HAP-1 (cell line): ENCODE data around the gene SUSD6.
A peak's percentile ranks its signal among the peaks of the same experiment; 100 is the strongest.
"Not testable (repeated sequence)": the region's sequence is repeated elsewhere in the genome, so short reads cannot be mapped to it uniquely, and the experiment has no call there.

ENCODE experiments used
- DNase-seq, 2 experiments: peaks; one replicate each; pipeline ENCODE4 v3.0.0-alpha.2; 2016 to 2020; ENCODE audit warnings: low spot score in 2 of 2
- H3K27me3 ChIP-seq: fragments of 250-450 bp; sonication (Bioruptor Pico); 2 replicates; pipeline ENCODE4 v1.5.1; 2020; ENCODE audit warnings: low read depth, mild to moderate bottlenecking, moderate library complexity
- H3K36me3 ChIP-seq: fragments of 250-450 bp; sonication (Bioruptor Pico); replicated peaks from 2 replicates; pipeline ENCODE4 v1.5.1; 2020; ENCODE audit warnings: mild to moderate bottlenecking
- H3K4me1 ChIP-seq: fragments of 250-450 bp; sonication (Bioruptor Pico); 2 replicates; pipeline ENCODE4 v1.5.1; 2020; ENCODE audit warnings: mild to moderate bottlenecking
- H3K4me3 ChIP-seq: fragments of 250-450 bp; sonication (Bioruptor Pico); 2 replicates; pipeline ENCODE4 v1.5.1; 2020; ENCODE audit warnings: mild to moderate bottlenecking, moderate library complexity
- H3K9me3 ChIP-seq: fragments of 250-450 bp; sonication (Bioruptor Pico); 2 replicates; pipeline ENCODE4 v1.5.1; 2020; ENCODE audit warnings: mild to moderate bottlenecking, moderate library complexity
- in situ Hi-C: fragments of 300-500 bp; cut with MboI; formaldehyde crosslinking; loops from 3 replicates; pipeline ENCODE4 v1.14.3; 2020; ENCODE audit warnings: low sequenced_read_pairs, inconsistent platforms, mixed read lengths

Gene SUSD6

DNA sequence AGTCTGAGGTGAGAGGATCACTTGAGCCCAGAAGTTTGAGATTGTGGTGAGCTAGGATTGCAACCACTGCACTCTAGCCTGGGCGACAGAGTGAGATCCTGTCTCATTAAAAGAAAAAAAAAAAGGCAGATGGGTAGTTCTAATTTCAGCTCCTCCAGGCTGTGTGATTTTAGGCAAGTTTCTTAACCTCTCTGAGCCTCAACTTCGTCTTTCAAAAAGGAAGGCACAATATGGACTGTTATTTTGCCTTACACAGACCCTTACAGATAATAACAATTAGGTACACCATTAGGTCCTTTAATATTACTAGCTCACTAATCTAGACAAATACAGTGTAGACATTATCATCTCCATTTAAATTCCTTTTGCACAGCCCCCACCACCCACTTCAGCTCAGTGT lies 31.9 kb upstream of the SUSD6 start:
- DNase-seq = no peak
- 0 out of 2 replicates have a peak, but pooled peaks cover under 1% of the 10 kb centered on the region for H3K4me1 ChIP-seq
- in situ Hi-C loops = loop anchor here (25.0 kb wide), 1 partner anchor 433 kb away; no protein-coding TSS in a partner anchor
- H3K4me3 ChIP-seq = no peak overlapping the region
- no peaks in the 10 kb centered on the region for H3K36me3 ChIP-seq
- H3K9me3 ChIP-seq = no peaks in the 10 kb centered on the region
- peaks cover 12% of the 10 kb centered on the region for H3K27me3 ChIP-seq

DNA sequence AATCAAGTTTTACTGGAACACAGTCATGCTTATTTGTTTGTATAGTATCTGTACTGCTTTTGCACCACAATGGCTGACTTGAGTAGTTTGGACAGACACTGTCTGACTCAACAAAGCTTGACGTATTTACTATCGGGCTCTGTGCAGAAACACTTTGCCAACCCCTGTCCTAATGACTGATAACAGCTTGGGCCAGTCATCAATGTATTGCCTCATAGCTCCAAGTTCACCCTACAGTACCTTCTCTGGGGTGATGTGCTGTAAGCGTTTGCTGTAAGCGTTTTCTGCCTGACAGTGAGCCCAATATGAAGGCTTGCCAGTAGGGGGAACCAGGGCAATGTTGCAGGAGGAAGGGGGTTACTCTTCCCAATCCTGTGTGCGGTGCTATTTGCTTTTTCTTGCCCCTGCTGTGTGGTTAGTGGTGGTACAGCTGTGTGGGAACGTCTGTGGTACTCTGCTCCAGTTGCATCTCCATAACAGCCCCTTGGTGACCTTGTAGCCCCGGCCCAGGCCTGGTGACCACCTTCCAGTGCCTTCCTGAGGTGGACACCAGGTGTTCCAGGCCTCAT lies 31.3 kb upstream of the SUSD6 start:
- Histone ChIP-seq H3K4me3 (no peak overlapping the region), H3K9me3 (no peaks in the 10 kb centered on the region), H3K36me3 (no peaks in the 10 kb centered on the region), H3K4me1 (no peaks in the 10 kb centered on the region), H3K27me3 (peaks cover 12% of the 10 kb centered on the region)
- DNase-seq = peak; percentile 44 to 66
- in situ Hi-C loops = loop anchor here (5.0 to 25.0 kb wide), 2 partner anchors 147 to 432 kb away; no protein-coding TSS in a partner anchor

DNA sequence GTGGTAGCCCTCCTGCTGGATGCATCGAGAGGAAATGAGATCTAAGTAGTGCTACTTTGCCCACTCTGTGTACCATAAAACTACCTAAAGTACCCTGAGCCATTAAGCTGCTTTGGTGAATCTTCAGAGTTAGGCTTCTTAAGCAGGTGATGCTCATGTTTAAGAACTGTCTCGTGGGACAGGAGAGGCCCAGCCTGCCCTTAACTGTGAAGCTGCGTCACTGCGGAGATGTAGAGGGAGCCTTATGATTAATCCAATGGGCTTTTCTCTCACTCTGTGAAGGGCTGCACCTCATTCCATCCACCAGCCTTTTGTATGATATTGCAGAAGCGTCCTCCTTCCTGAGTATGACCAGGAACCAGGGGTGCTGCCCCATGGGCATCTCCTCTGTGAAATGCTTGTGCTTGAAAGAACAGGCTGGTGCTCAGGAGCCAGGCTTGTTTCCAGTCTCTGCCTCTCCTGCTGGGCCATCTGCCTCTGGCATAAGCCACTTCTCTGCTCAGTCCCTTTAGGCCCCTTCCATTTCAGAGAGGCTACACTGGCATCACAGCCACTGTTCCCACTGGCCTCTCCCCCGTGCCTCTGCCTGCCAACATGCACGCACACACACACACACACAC lies 30.0 kb upstream of the SUSD6 start:
- in situ Hi-C loops = loop anchor here (5.0 to 25.0 kb wide), 2 partner anchors 146 to 431 kb away; no protein-coding TSS in a partner anchor
- no peak for DNase-seq
- Histone ChIP-seq H3K4me3 (no peak overlapping the region), H3K27me3 (peaks cover 6% of the 10 kb centered on the region), H3K4me1 (no peaks in the 10 kb centered on the region), H3K36me3 (no peaks in the 10 kb centered on the region), H3K9me3 (no peaks in the 10 kb centered on the region)

DNA sequence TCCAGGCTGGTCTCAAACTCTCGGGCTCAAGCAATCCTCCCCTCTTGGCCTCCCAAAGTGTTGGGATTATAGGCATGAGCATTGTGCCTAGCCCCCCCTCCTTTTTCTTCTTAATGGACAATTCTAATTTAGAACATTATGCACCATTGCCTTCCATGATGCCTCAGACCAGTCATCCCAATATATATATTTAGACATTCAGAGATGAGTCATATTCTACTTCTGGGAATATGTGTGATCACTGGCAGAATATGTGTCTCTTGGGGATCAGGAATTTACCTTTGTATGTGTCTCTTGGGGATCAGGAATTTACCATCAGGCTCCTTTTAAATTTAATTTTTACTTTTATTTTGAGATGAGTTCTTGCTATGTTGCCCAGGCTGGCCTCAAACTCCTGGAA lies 29.2 kb upstream of the SUSD6 start:
- DNase-seq = no peak
- H3K4me3 ChIP-seq = no peak overlapping the region
- peaks cover under 1% of the 10 kb centered on the region; the same call in 1 of the 2 replicates for H3K27me3 ChIP-seq
- in situ Hi-C loops = loop anchor here (5.0 to 25.0 kb wide), 2 partner anchors 145 to 430 kb away; no protein-coding TSS in a partner anchor
- H3K36me3 ChIP-seq = no peaks in the 10 kb centered on the region
- no peaks in the 10 kb centered on the region for H3K4me1 ChIP-seq
- H3K9me3 ChIP-seq = no peaks in the 10 kb centered on the region

DNA sequence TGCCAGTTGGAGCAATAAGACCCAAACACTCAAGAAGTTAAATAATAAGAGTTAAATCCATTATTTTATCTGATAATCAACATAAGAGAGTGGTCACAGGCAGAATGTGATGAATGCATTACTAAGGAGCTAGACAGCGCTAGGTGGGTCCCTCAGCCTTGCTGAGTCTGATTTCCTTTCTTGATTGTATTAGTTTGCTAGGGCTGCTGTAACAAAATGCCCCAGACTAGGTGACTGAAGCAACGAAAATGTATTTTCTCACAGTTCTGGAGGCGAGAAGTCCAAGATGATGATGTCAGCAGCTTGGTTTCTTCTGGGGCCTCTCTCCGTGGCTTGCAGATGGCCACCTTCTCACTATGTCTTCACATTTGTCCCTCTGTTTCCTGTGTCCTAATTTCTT lies 28.6 kb upstream of the SUSD6 start:
- no peak for DNase-seq
- no peaks in the 10 kb centered on the region for H3K9me3 ChIP-seq
- no peak overlapping the region for H3K4me3 ChIP-seq
- H3K4me1 ChIP-seq = no peaks in the 10 kb centered on the region
- H3K36me3 ChIP-seq = no peaks in the 10 kb centered on the region
- no peaks in the 10 kb centered on the region for H3K27me3 ChIP-seq
- in situ Hi-C loops = loop anchor here (5.0 to 25.0 kb wide), 2 partner anchors 144 to 429 kb away; no protein-coding TSS in a partner anchor

DNA sequence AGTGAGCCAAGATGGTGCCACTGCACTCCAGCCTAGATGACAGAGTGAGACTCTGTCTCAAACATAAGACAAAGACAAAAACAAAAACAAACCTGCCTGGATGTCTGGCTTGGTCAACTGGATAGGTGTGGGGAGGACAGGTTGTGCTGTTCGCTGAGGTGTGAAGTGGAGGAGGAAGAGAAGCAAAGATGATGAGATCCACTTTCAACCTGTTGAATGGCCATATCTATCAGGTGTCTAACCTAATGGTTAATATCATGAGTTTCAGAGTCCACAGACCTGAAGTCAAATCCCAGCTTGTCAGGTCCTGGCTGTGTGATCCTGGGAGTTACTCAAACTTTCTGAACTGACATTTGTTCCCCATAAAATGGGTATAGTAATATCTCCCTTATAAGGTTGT lies 27.0 kb upstream of the SUSD6 start:
- no peak overlapping the region for H3K4me3 ChIP-seq
- no peaks in the 10 kb centered on the region for H3K27me3 ChIP-seq
- H3K4me1 ChIP-seq = no peaks in the 10 kb centered on the region
- DNase-seq = no peak
- no peaks in the 10 kb centered on the region for H3K36me3 ChIP-seq
- in situ Hi-C loops = loop anchor here (5.0 to 25.0 kb wide), 2 partner anchors 143 to 428 kb away; no protein-coding TSS in a partner anchor
- H3K9me3 ChIP-seq = no peaks in the 10 kb centered on the region

DNA sequence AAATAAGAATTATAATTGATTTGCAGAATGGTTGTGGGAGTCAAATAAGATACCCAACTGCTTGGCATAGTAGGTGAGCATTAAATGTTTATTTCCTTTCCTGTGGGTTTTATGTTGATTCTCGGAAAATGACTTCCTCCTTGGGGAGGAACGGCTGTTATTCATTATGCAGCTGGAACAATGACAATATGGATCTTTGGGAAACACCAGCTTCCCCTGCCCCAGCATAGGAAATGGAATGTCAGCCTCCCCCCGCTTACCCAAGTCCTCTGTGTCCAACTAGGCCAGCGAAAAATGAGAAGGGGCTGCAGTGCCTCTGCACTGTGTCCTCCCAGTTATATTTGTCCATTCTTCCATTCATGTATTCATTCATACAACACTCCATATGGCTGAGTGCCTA lies 25.0 kb upstream of the SUSD6 start:
- Histone ChIP-seq H3K27me3 (peaks cover 2% of the 10 kb centered on the region; the same call in 1 of the 2 replicates), H3K4me3 (no peak overlapping the region), H3K4me1 (no peaks in the 10 kb centered on the region), H3K9me3 (no peaks in the 10 kb centered on the region), H3K36me3 (no peaks in the 10 kb centered on the region)
- no peak for DNase-seq
- in situ Hi-C loops = loop anchor here (25.0 kb wide), 1 partner anchor 426 kb away; no protein-coding TSS in a partner anchor

DNA sequence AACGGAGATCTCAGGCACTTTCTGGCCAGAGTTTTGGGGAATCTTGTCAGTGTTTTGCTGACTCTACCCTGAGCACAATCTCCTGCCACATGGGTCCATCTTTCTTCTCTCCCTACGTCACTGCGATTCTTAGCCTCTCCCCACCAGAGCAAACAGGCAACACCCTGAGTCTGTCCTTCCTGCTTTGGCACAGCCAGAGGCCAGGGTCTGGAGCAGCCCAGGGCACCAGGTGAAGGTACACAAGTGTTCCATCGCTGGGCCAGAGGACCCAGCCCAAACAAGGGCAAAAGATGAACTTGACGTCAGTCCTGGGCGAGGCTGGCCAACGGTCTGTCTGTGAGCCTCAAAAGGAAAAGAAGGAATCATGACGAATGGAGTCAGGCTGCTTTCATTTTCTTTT lies 24.0 kb upstream of the SUSD6 start:
- Histone ChIP-seq H3K9me3 (no peaks in the 10 kb centered on the region), H3K36me3 (no peaks in the 10 kb centered on the region), H3K4me1 (no peaks in the 10 kb centered on the region), H3K27me3 (peaks cover 2% of the 10 kb centered on the region; the same call in 1 of the 2 replicates), H3K4me3 (no peak overlapping the region)
- in situ Hi-C loops = loop anchor here (25.0 kb wide), 1 partner anchor 425 kb away; no protein-coding TSS in a partner anchor
- DNase-seq = no peak

DNA sequence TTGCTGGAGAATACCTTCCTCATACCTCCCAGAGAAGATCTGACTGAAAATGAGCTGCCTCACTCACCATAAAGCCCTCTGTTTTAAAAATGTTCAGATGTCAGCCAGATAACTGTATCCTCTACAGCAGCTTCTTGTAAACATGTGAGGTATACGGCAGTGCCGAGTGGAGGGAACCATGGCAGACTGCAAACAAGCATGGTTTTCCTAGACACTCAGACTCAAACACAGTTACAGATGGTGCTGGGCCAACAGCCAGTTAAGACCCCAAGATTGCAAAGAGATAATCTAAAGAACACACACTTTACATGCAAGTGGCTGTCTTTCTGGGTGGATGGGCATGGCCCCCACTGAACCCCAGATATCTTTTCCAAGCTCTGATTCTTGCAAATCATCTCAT lies 20.1 kb upstream of the SUSD6 start:
- no peaks in the 10 kb centered on the region for H3K4me1 ChIP-seq
- H3K9me3 ChIP-seq = no peaks in the 10 kb centered on the region
- peaks cover 2% of the 10 kb centered on the region; the same call in 1 of the 2 replicates for H3K27me3 ChIP-seq
- H3K4me3 ChIP-seq = no peak overlapping the region
- in situ Hi-C loops = loop anchor here (25.0 kb wide), 1 partner anchor 421 kb away; no protein-coding TSS in a partner anchor
- no peak for DNase-seq
- no peaks in the 10 kb centered on the region for H3K36me3 ChIP-seq

DNA sequence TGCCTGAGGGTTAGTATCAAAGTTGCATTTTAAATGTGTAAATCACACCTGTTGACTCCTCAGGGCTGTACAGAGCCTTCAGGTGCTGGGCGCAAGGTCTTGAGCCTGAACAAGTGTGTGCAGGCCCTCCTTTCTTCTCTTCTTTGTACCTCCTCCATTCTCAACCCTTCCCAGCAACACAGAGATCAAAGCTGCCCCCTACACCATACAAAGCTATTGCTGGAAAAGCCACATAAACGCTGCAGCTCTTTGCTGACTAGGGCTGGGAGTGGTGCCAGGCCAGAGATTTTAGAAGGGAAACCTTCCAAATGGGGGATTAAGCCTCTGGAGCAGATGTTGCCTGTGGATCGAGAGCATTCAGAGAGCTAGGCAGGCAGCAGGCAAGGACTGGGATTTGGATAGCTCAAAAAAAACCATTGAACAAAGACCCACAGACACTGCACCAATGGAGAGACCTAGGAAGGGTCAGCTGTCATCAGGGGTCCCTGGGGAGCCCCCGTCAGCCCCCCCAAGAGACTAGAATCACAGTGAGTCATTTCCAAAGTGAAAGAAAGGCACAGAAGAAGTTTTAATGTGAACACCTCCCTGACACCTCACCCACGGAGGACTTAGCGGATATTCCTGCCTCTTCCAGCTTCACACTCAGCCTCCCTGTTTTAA lies 18.2 kb upstream of the SUSD6 start:
- Histone ChIP-seq H3K9me3 (no peaks in the 10 kb centered on the region), H3K27me3 (peaks cover 2% of the 10 kb centered on the region; the same call in 1 of the 2 replicates), H3K4me3 (no peak overlapping the region), H3K4me1 (no peaks in the 10 kb centered on the region), H3K36me3 (no peaks in the 10 kb centered on the region)
- peak in 1 of 2 experiments; percentile 66 for DNase-seq
- in situ Hi-C loops = loop anchor here (25.0 kb wide), 1 partner anchor 419 kb away; no protein-coding TSS in a partner anchor

DNA sequence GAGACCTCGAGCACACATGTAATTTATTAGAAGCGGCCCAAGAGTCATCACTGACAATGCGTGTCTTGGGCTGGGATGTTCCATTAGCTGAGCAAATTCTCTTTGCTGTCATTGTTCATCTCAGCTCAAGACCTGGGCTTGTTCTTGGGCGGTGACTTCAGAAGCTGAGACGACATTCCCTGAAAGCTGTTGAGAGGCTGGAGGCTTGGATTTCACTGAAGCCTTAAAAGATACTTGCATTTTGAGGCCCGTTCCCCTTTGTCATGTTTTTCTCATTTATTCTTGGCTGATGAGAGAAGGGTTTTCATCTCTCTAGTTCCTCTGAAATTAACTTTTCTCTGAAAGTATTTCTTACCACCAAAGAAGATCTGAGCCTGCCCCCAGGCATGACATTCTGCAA lies 16.6 kb upstream of the SUSD6 start:
- Histone ChIP-seq H3K36me3 (no peaks in the 10 kb centered on the region), H3K4me3 (no peak overlapping the region), H3K4me1 (no peaks in the 10 kb centered on the region), H3K27me3 (peaks cover under 1% of the 10 kb centered on the region; the same call in 1 of the 2 replicates), H3K9me3 (no peaks in the 10 kb centered on the region)
- in situ Hi-C loops = loop anchor here (25.0 kb wide), 1 partner anchor 417 kb away; no protein-coding TSS in a partner anchor
- no peak for DNase-seq

DNA sequence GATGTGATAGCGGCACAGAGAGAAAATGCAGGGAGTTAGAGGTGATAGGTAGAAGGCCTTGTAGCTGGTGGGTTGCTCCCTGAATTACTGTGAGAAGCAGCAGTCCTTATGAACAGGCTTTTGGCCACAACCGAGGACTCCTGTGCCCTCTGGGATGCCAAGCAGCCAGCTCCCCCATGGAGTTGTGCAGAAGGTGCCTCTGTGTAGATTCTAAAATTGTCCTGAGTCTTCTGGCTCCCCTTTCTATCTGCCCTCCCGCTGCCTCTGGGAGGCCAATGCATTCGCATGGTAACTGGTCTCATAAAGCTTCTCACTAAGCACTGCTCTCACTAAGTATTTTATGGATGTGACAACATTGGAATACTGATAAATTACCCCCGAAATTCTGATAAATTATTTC lies 16.1 kb upstream of the SUSD6 start:
- no peak overlapping the region for H3K4me3 ChIP-seq
- no peaks in the 10 kb centered on the region for H3K4me1 ChIP-seq
- H3K27me3 ChIP-seq = no peaks in the 10 kb centered on the region
- no peak for DNase-seq
- H3K36me3 ChIP-seq = no peaks in the 10 kb centered on the region
- H3K9me3 ChIP-seq = no peaks in the 10 kb centered on the region
- in situ Hi-C loops = loop anchor here (25.0 kb wide), 1 partner anchor 417 kb away; no protein-coding TSS in a partner anchor

DNA sequence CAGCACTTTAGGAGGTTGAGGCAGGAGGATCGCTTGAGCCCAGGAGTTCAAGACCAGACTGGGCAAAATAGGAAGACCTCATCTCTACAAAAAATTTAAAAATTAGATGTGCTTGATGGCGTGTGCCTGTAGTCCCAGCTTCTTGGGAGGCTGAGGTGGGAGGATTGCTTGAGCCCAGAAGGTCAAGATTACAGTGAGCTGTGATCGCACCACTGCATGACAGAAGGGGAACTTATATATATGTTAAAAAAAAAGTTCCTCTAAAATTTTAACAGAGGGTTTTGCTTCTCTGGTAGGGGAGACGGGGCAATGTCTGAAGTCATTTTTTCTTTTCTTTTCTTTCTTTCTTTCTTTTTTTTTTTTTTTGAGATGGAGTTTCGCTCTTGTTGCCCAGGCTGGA lies 12.0 kb upstream of the SUSD6 start:
- not testable (repeated sequence) for H3K4me3 ChIP-seq, H3K27me3 ChIP-seq, H3K36me3 ChIP-seq, DNase-seq, H3K9me3 ChIP-seq, H3K4me1 ChIP-seq
- in situ Hi-C loops = loop anchor here (25.0 kb wide), 1 partner anchor 413 kb away; no protein-coding TSS in a partner anchor
